NCI-H82 (cell line): ENCODE results near the gene KRT36.

Source experiments
- DNase-seq: peaks from one replicate; lab custom pipeline; 2025; lab: John Stamatoyannopoulos, UW

KRT36 gene

GRCh38 chr17:41439375-41439774, 50.3 kb downstream of the KRT36 start:
- no peak for DNase-seq

- no peak for DNase-seq
These were observed 51.9 kb downstream of the KRT36 start for GRCh38 chr17:41437769-41438168.

- no peak for DNase-seq
These were observed 52.5 kb downstream of the KRT36 start for GRCh38 chr17:41437254-41437653.
